SKM-1 treated with dmso at 0.1 percent for 144 hours (cell line): ENCODE results near the gene TSACC.
A peak's percentile ranks its signal among the peaks of the same experiment; 100 is the strongest.

Source experiments
- DNase-seq: peaks from one replicate; lab custom pipeline; 2025; ENCODE audit not compliant: unreplicated experiment; lab: John Stamatoyannopoulos, UW

TSACC gene

GRCh38 chr1:156372876-156373275 is 34.5 kb downstream of the TSACC start:
- no peak for DNase-seq

- DNase-seq: no peak
These were observed 35.2 kb downstream of the TSACC start for GRCh38 chr1:156373546-156373945.

- peak; percentile 73 for DNase-seq
These were observed 37.8 kb downstream of the TSACC start for GRCh38 chr1:156376146-156376545.

- DNase-seq: peak; percentile 42
These were observed 38.9 kb downstream of the TSACC start for GRCh38 chr1:156376958-156377919.

- DNase-seq: no peak
These were observed 40.2 kb downstream of the TSACC start for GRCh38 chr1:156378557-156378956.

GRCh38 chr1:156379420-156380165 is 41.3 kb downstream of the TSACC start:
- DNase-seq: no peak

- DNase-seq: no peak
These were observed 44.2 kb downstream of the TSACC start for GRCh38 chr1:156382561-156382960.

- DNase-seq: peak; percentile 69
These were observed 44.7 kb downstream of the TSACC start for GRCh38 chr1:156383023-156383422.

GRCh38 chr1:156384007-156384406 is 45.7 kb downstream of the TSACC start:
- DNase-seq: peak; percentile 74

GRCh38 chr1:156384658-156385057 is 46.3 kb downstream of the TSACC start:
- DNase-seq: no peak

GRCh38 chr1:156385534-156386031 is 47.3 kb downstream of the TSACC start:
- peak; percentile 74 for DNase-seq

GRCh38 chr1:156386134-156386901 is 48.0 kb downstream of the TSACC start:
- DNase-seq: no peak

GRCh38 chr1:156386949-156387869 is 48.9 kb downstream of the TSACC start:
- no peak for DNase-seq

- no peak for DNase-seq
These were observed 49.5 kb downstream of the TSACC start for GRCh38 chr1:156387870-156388173.

GRCh38 chr1:156388174-156389137 is 50.1 kb downstream of the TSACC start:
- no peak for DNase-seq

- DNase-seq: no peak
These were observed 51.0 kb downstream of the TSACC start for GRCh38 chr1:156389311-156389710.

GRCh38 chr1:156390469-156391365 is 52.4 kb downstream of the TSACC start:
- DNase-seq: no peak

- no peak for DNase-seq
These were observed 53.0 kb downstream of the TSACC start for GRCh38 chr1:156391366-156391677.
